A549 treated with CpdA at 1 μM for 4 hours (cell line): ENCODE results near the gene SPATS2L. TPM values are rescaled to one million over a fixed set of nuclear protein-coding genes. Genes with fewer than 3 reads are reported as not detected.

Experiments
- total RNA-seq: library from RNA; stranded (reverse); fragments of 200-300 nt; extraction: Qiagen RNA extraction; gene quantifications from 5 replicates; pipeline ENCODE4 v1.2.3, GENCODE V29; 2022; ENCODE audit warnings: low read depth

SPATS2L gene, protein sequence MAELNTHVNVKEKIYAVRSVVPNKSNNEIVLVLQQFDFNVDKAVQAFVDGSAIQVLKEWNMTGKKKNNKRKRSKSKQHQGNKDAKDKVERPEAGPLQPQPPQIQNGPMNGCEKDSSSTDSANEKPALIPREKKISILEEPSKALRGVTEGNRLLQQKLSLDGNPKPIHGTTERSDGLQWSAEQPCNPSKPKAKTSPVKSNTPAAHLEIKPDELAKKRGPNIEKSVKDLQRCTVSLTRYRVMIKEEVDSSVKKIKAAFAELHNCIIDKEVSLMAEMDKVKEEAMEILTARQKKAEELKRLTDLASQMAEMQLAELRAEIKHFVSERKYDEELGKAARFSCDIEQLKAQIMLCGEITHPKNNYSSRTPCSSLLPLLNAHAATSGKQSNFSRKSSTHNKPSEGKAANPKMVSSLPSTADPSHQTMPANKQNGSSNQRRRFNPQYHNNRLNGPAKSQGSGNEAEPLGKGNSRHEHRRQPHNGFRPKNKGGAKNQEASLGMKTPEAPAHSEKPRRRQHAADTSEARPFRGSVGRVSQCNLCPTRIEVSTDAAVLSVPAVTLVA
- total RNA-seq, result 126 to 133 TPM (median 132 TPM) in 5 replicates

DNA sequence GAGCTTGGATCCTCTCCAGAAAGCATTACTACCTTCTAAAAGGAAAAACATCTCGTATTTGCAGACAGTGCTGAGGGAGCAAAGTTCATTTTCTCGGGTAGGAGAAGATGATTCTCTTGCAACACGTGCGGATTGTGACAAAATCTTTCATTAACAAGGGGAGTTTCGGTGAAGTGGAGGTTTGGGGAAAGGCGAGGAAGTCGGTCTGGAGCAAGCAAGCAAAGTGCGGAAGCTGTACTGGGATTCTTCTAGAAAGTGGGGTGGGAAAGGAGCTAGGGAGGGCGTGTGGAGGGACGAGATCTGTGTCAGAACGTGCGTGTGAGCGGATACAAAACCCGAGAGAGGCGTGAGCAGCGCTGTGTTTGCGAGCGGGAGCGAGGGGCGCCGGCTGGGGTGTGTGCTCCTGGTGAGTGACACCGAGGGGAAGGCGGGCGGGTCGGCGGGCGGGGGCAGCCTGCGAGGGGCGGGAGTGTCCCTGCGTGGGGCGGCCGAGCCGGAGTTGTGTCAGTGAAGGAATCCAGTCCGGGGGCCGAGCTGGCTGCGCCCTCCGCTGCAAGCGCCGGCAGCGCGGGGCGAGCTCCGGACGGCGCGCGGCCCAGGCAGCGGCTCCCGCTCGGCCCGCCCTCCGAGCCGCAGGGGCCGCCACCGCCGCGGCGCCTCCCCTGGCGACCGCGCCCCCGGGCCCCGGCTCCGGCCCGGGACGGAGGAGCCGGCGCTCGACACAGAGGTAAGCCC, at the start of gene SPATS2L:
SPATS2L (plus strand) TSS at position 498 of the 735 bp plus-strand sequence. CDS start 82,552 bp downstream, outside the sequence.

GRCh38 chr2:200509612-200510433, 203.3 kb downstream of the SPATS2L start, which contains the start of gene KCTD18:
KCTD18 (minus strand) TSS chr2:200510068; CDS start chr2:200507016, 3,052 bp downstream.

GRCh38 chr2:200525882-200526651, 219.6 kb downstream of the SPATS2L start, which contains the start of gene SGO2:
SGO2 (plus strand) TSS chr2:200526207; CDS start chr2:200532976, 6,769 bp downstream.

Other genes starting within 250 kb of the SPATS2L start
- gene KCTD18, start 203.4 kb downstream of the SPATS2L start, total RNA-seq, result 8.0 to 11.5 TPM (median 10.1 TPM) in 5 replicates
- 11.9 to 15.5 TPM (median 13.9 TPM) in 5 replicates for gene SGO2, start 219.5 kb downstream of the SPATS2L start, total RNA-seq